ENCODE data around the gene TLE2. TPM values are rescaled to one million over a fixed set of nuclear protein-coding genes. Genes with fewer than 3 reads are reported as not detected.

Gene TLE2
- total and polyA plus RNA-seq, 3 donors from 2014 or later, result 30.2 to 76.6 (median 70.5) TPM

- H3K36me3 ChIP-seq (ENCODE audit: low read depth, missing control alignments), result no peaks in the 10 kb centered on the region
- H3K27ac ChIP-seq, result peak overlapping the region; percentile 97
Observed at GRCh38 chr19:3060857-3061181, 31.7 kb upstream of the TLE2 start.

GRCh38 chr19:3059653-3060052 lies 30.6 kb upstream of the TLE2 start:
- Histone ChIP-seq H3K27ac (peak overlapping the region; percentile 97), H3K4me3 (no peak overlapping the region), H3K4me1 (peaks cover 51% of the 10 kb centered on the region), H3K27me3 (no peaks in the 10 kb centered on the region), H3K36me3 (ENCODE audit: low read depth, missing control alignments) (no peaks in the 10 kb centered on the region), H3K9me3 (no peaks in the 10 kb centered on the region)
- no peak for TF ChIP-seq CTCF (IDR thresholded peaks at IDR 0.05)
- TF ChIP-seq POLR2A (IDR thresholded peaks at IDR 0.05), result no peak
- WGBS, 2 donors, result 72% methylated on average over 16 of the region's 16 CpGs
- intact Hi-C loops (cut with DNase I; ENCODE audit: low total_unique reads), result no loop called here
- no peak for DNase-seq

More at GRCh38 chr19:3060857-3061181, 31.7 kb upstream of the TLE2 start:
- no peak for DNase-seq
- Histone ChIP-seq H3K27me3 (no peaks in the 10 kb centered on the region), H3K4me1 (peaks cover 39% of the 10 kb centered on the region), H3K9me3 (no peaks in the 10 kb centered on the region), H3K4me3 (peak overlapping the region; percentile 80 to 87)
- 3 to 9% methylated on average over 4 of the region's 4 CpGs for WGBS, 2 donors
- intact Hi-C loops (cut with DNase I; ENCODE audit: low total_unique reads), result no loop called here
- no peak for TF ChIP-seq CTCF (IDR thresholded peaks at IDR 0.05)
- no peak for TF ChIP-seq POLR2A (IDR thresholded peaks at IDR 0.05)

- no peak for DNase-seq
- Histone ChIP-seq H3K4me3 (no peak overlapping the region), H3K9me3 (no peaks in the 10 kb centered on the region), H3K4me1 (peaks cover 58% of the 10 kb centered on the region), H3K27me3 (no peaks in the 10 kb centered on the region), H3K36me3 (ENCODE audit: low read depth, missing control alignments) (no peaks in the 10 kb centered on the region), H3K27ac (peak overlapping the region; percentile 97)
- 79 to 82% methylated on average over 10 of the region's 10 CpGs for WGBS, 2 donors
- intact Hi-C loops (cut with DNase I; ENCODE audit: low total_unique reads), result no loop called here
- TF ChIP-seq CTCF (IDR thresholded peaks at IDR 0.05) (no peak), POLR2A (IDR thresholded peaks at IDR 0.05) (no peak)
Observed at GRCh38 chr19:3058821-3059314, 29.8 kb upstream of the TLE2 start.

GRCh38 chr19:3058009-3058820 lies 29.1 kb upstream of the TLE2 start:
- intact Hi-C loops (cut with DNase I; ENCODE audit: low total_unique reads), result no loop called here
- Histone ChIP-seq H3K27ac (peak overlapping the region; percentile 97), H3K4me1 (peaks cover 64% of the 10 kb centered on the region), H3K36me3 (ENCODE audit: low read depth, missing control alignments) (no peaks in the 10 kb centered on the region), H3K9me3 (no peaks in the 10 kb centered on the region), H3K4me3 (no peak overlapping the region), H3K27me3 (no peaks in the 10 kb centered on the region)
- TF ChIP-seq POLR2A (IDR thresholded peaks at IDR 0.05), result no peak
- no peak for TF ChIP-seq CTCF (IDR thresholded peaks at IDR 0.05)
- 34 to 59% methylated on average over 17 to 20 of the region's 20 CpGs for WGBS, 2 donors
- DNase-seq, result peak; percentile 82

All from testis (tissue), 3 donors.